Gastrocnemius medialis (tissue), 4 donors: ENCODE results near the gene EDEM3.

ENCODE experiments used
- POLR2A ChIP-seq, 2 donors: fragments of 450-650 bp; IDR thresholded peaks; one replicate each; pipeline ENCODE4 v1.6.1; 2017; ENCODE audit warnings: antibody characterized with exemption in 2 of 2, mild to moderate bottlenecking in 2 of 2, moderate library complexity in 2 of 2
- TF ChIP-seq, protein P1 (sequence below), 5 experiments: fragments of 450-650 bp in 3 of 5; fragments of 200-600 bp in 2 of 5; sonication (generic) in 2 of 5; IDR thresholded peaks in 4 of 5; conservative IDR thresholded peaks in 1 of 5; 1 replicate in 4 of 5; 2 replicates in 1 of 5; pipeline ENCODE4 v1.5.1; 2016 to 2019; ENCODE audit warnings: antibody characterized with exemption in 5 of 5, mild to moderate bottlenecking in 3 of 5, moderate library complexity in 3 of 5

DNA sequence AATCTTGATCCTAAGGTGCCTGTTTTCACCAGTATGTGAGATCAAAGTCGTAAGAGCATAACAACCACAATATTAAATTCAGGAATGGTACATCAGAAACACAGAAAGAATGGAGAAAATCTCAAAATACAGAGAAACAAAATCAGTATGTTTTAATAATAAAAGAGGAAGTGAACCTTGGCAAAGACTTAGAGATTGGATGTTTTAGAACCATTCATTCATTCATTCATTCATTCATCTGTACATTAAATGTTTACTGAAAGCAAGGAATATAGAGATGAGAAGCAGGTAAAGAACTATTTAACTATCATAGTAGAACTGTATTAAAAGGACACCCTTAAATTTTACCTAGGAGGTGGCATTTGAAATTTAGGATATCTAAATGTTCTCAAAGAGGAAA, 55.7 kb downstream of the EDEM3 start:
- TF ChIP-seq, protein P1, sequence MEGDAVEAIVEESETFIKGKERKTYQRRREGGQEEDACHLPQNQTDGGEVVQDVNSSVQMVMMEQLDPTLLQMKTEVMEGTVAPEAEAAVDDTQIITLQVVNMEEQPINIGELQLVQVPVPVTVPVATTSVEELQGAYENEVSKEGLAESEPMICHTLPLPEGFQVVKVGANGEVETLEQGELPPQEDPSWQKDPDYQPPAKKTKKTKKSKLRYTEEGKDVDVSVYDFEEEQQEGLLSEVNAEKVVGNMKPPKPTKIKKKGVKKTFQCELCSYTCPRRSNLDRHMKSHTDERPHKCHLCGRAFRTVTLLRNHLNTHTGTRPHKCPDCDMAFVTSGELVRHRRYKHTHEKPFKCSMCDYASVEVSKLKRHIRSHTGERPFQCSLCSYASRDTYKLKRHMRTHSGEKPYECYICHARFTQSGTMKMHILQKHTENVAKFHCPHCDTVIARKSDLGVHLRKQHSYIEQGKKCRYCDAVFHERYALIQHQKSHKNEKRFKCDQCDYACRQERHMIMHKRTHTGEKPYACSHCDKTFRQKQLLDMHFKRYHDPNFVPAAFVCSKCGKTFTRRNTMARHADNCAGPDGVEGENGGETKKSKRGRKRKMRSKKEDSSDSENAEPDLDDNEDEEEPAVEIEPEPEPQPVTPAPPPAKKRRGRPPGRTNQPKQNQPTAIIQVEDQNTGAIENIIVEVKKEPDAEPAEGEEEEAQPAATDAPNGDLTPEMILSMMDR (IDR thresholded peaks at IDR 0.05 in 4 of 5, conservative IDR thresholded peaks at IDR 0.05 in 1 of 5): no peak
- no peak for TF ChIP-seq POLR2A (IDR thresholded peaks at IDR 0.05)
